ENCODE data around the gene SPATA31C2. TPM values are rescaled to one million over a fixed set of nuclear protein-coding genes. Genes with fewer than 3 reads are reported as not detected.

SPATA31C2 gene
- total RNA-seq, 2 donors from 2014 or later: not detected

DNA sequence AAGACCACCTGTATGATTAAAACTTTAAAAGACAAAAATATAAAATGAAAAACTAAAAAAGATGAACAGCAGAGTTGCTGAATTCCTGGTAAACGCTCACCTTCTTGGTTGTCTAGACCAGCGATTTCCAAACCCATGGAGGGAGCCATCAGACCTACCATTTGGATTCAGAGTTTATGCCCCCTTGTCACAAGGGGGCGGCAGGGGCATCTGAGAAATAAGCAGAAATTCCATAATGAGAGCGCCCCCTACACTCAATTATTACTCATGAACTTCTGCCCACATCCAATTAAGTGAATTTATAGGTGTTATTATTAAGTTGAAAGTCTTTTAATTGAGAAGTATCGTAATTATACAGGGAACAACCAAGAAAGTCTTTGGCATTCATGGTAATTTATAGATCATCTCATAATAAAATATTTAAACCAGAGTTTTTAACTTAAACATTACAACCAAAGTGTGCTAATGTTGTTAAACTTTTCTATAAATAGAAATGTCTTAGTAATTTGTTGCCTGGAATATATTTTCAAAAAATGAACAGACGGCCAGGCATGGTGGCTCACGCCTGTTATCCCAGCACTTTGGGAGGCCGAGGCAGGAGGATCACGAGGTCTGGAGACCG, 35.2 kb upstream of the SPATA31C2 start:
- Histone ChIP-seq H3K9ac (ENCODE audit: low read depth in 2 of 2, low read length in 2 of 2) (no peak overlapping the region), H3K27ac (no peak overlapping the region), H3K9me3 (no peaks in the 10 kb centered on the region), H3K36me3 (no peaks in the 10 kb centered on the region), H3K4me1 (no peaks in the 10 kb centered on the region), H3K4me3 (no peak overlapping the region), H3K27me3 (no peaks in the 10 kb centered on the region)
- intact Hi-C loops (cut with DNase I): no loop called here
- TF ChIP-seq, protein P1, sequence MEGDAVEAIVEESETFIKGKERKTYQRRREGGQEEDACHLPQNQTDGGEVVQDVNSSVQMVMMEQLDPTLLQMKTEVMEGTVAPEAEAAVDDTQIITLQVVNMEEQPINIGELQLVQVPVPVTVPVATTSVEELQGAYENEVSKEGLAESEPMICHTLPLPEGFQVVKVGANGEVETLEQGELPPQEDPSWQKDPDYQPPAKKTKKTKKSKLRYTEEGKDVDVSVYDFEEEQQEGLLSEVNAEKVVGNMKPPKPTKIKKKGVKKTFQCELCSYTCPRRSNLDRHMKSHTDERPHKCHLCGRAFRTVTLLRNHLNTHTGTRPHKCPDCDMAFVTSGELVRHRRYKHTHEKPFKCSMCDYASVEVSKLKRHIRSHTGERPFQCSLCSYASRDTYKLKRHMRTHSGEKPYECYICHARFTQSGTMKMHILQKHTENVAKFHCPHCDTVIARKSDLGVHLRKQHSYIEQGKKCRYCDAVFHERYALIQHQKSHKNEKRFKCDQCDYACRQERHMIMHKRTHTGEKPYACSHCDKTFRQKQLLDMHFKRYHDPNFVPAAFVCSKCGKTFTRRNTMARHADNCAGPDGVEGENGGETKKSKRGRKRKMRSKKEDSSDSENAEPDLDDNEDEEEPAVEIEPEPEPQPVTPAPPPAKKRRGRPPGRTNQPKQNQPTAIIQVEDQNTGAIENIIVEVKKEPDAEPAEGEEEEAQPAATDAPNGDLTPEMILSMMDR (IDR thresholded peaks at IDR 0.05): peak; percentile 35
- peak; percentile 50 for DNase-seq

DNA sequence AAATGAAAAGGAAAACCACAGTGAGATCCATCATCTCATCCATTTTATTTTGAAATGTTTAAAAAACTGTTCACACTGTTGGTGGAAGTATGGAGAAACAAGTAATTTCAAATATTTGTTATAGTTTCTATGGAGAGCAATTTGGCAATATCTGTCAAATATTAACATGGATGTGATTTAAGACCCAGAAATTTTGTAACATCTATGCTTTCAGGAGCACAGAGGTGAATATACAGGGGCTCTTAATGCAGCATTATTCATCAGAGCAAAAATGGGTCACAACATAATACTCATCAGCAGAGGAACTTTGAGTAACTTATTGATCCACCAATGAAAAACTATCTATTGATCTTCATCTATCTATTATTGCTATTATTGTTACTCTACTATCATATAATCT, 31.4 kb upstream of the SPATA31C2 start:
- no peak overlapping the region for H3K9ac ChIP-seq (ENCODE audit: low read depth in 2 of 2, low read length in 2 of 2)
- no peaks in the 10 kb centered on the region for H3K9me3 ChIP-seq
- TF ChIP-seq, protein P1 (IDR thresholded peaks at IDR 0.05): no peak
- H3K4me3 ChIP-seq: no peak overlapping the region
- H3K27me3 ChIP-seq: no peaks in the 10 kb centered on the region
- no peak overlapping the region for H3K27ac ChIP-seq
- H3K4me1 ChIP-seq: no peaks in the 10 kb centered on the region
- no peak for DNase-seq
- H3K36me3 ChIP-seq: no peaks in the 10 kb centered on the region
- intact Hi-C loops (cut with DNase I): no loop called here

DNA sequence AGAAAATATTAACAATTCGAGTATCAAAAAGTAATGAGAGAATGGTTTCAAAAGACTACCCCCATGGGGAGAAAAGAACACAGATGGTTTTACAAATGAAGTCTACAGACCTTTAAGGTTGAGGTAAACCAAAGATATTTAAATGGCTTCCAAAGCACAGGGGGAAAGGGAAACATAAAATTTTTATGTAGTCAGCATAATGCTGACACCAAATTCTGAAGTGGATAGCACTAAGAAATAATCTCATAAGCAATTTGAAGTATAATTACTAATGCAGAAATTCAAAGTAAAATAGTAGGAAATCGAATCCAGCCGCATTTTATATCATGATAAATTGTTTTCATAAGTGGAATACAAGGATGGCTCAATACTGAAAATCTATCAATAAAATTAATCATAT, 30.3 kb upstream of the SPATA31C2 start:
- intact Hi-C loops (cut with DNase I): no loop called here
- Histone ChIP-seq H3K9ac (ENCODE audit: low read depth in 2 of 2, low read length in 2 of 2) (no peak overlapping the region), H3K36me3 (no peaks in the 10 kb centered on the region), H3K4me1 (no peaks in the 10 kb centered on the region), H3K27me3 (no peaks in the 10 kb centered on the region), H3K4me3 (no peak overlapping the region), H3K27ac (no peak overlapping the region), H3K9me3 (no peaks in the 10 kb centered on the region)
- DNase-seq: no peak
- TF ChIP-seq, protein P1 (IDR thresholded peaks at IDR 0.05): no peak

DNA sequence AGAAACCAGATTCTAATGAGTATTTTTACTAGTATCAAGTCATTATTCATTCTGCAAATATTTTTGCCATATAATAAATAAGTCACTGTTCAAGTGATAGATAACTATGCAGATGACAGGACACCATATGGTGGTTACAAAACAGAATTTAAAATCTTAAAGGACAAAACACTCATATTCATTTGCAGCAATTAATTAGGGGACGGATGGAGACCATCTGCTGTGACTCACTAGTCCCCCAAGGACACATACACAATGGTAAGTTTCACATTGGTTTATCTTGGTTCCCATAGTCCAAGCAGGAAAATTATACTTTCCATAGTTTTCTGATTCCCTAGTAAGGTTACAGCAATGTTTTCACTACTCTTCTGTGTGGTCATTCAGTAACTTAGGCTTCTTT, 28.4 kb upstream of the SPATA31C2 start:
- intact Hi-C loops (cut with DNase I): no loop called here
- Histone ChIP-seq H3K4me1 (no peaks in the 10 kb centered on the region), H3K4me3 (no peak overlapping the region), H3K27me3 (no peaks in the 10 kb centered on the region), H3K9ac (ENCODE audit: low read depth in 2 of 2, low read length in 2 of 2) (no peak overlapping the region), H3K9me3 (no peaks in the 10 kb centered on the region), H3K27ac (no peak overlapping the region), H3K36me3 (no peaks in the 10 kb centered on the region)
- TF ChIP-seq, protein P1 (IDR thresholded peaks at IDR 0.05): no peak
- no peak for DNase-seq

DNA sequence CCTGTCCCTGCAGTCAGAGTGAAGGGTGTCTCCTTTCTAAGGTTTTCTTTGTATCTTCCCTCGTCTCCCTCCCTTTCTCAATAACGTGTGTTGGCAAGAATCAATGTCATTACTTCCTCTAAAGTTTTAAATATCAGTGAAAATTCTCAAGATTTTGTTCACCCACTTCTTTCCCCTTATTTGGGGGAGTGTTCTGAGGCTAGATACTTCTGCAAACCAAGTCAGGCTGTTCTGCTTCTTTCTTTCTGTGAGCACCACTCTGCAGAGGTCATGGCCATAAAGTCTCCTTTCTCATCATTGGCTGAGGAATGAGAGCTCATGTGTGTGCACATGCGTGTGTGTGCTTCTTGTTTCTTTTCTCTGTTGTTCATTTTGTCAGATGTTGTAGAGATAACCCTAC, 26.6 kb upstream of the SPATA31C2 start:
- Histone ChIP-seq H3K27me3 (no peaks in the 10 kb centered on the region), H3K36me3 (no peaks in the 10 kb centered on the region), H3K4me1 (no peaks in the 10 kb centered on the region), H3K4me3 (no peak overlapping the region), H3K9ac (ENCODE audit: low read depth in 2 of 2, low read length in 2 of 2) (no peak overlapping the region), H3K27ac (no peak overlapping the region), H3K9me3 (no peaks in the 10 kb centered on the region)
- TF ChIP-seq, protein P1 (IDR thresholded peaks at IDR 0.05): no peak
- intact Hi-C loops (cut with DNase I): no loop called here
- DNase-seq: no peak

Data from colonic mucosa (tissue), 4 donors.